ENCODE measurements around the gene KDM3A.

The KDM3A gene

GRCh38 chr2:86520153-86520552, 79.0 kb downstream of the KDM3A start:
- DNase-seq (ENCODE audit: extremely low spot score): no peak
- ChIA-PET POLR2A (no interaction called here), CTCF (no interaction called here)
- no peak for TF ChIP-seq CTCF (IDR thresholded peaks at IDR 0.05; ENCODE audit: control extremely low read depth, extremely low read depth, low read depth, missing control alignments)

GRCh38 chr2:86521922-86522321, 80.8 kb downstream of the KDM3A start:
- TF ChIP-seq CTCF (IDR thresholded peaks at IDR 0.05; ENCODE audit: control extremely low read depth, extremely low read depth, low read depth, missing control alignments): no peak
- ChIA-PET POLR2A (no interaction called here), CTCF (no interaction called here)
- no peak for DNase-seq (ENCODE audit: extremely low spot score)

GRCh38 chr2:86522711-86523110, 81.5 kb downstream of the KDM3A start:
- CTCF ChIA-PET: no interaction called here
- DNase-seq (ENCODE audit: extremely low spot score): no peak

GRCh38 chr2:86523491-86523890, 82.3 kb downstream of the KDM3A start:
- ChIA-PET CTCF (no interaction called here), POLR2A (no interaction called here)
- TF ChIP-seq CTCF (IDR thresholded peaks at IDR 0.05; ENCODE audit: control extremely low read depth, extremely low read depth, low read depth, missing control alignments): no peak
- DNase-seq (ENCODE audit: extremely low spot score): no peak

More at GRCh38 chr2:86522711-86523110, 81.5 kb downstream of the KDM3A start:
- POLR2A ChIA-PET: no interaction called here
- TF ChIP-seq CTCF (IDR thresholded peaks at IDR 0.05; ENCODE audit: control extremely low read depth, extremely low read depth, low read depth, missing control alignments): no peak

- ChIA-PET CTCF (interaction anchor here (1.0 kb wide), 1 partner anchor 87 kb away, joined by 3 read pairs; no protein-coding TSS in a partner anchor), POLR2A (no interaction called here)
- TF ChIP-seq CTCF (IDR thresholded peaks at IDR 0.05; ENCODE audit: control extremely low read depth, extremely low read depth, low read depth, missing control alignments): no peak
- DNase-seq (ENCODE audit: extremely low spot score): no peak
Observed at GRCh38 chr2:86525421-86526340, 84.5 kb downstream of the KDM3A start.

GRCh38 chr2:86533589-86533988, 92.4 kb downstream of the KDM3A start:
- no peak for DNase-seq (ENCODE audit: extremely low spot score)
- CTCF ChIA-PET: interaction anchor here (1.0 to 1.3 kb wide), 2 partner anchors 15 to 19 kb away, joined by 3 read pairs; no protein-coding TSS in a partner anchor
- POLR2A ChIA-PET: no interaction called here
- no peak for TF ChIP-seq CTCF (IDR thresholded peaks at IDR 0.05; ENCODE audit: control extremely low read depth, extremely low read depth, low read depth, missing control alignments)

Data from GM10248 (cell line).